Activated CD4-positive, alpha-beta T cell treated with anti-CD3 and anti-CD28 coated beads, Interleukin-2, amount 50 U/mL, for 48 hours (primary cell): ENCODE results near the gene COX19.

ENCODE experiments used
- DNase-seq, 2 experiments: peaks; one replicate each; pipeline ENCODE4 v3.0.0-alpha.2; 2020

Gene COX19

GRCh38 chr7:990933-991728 lies 15.8 kb upstream of the COX19 start:
- DNase-seq, result no peak

- DNase-seq, result no peak
Measured at GRCh38 chr7:990352-990932, 15.1 kb upstream of the COX19 start.

GRCh38 chr7:988963-989529 lies 13.7 kb upstream of the COX19 start:
- DNase-seq, result no peak

GRCh38 chr7:988426-988911 lies 13.1 kb upstream of the COX19 start:
- no peak for DNase-seq

DNA sequence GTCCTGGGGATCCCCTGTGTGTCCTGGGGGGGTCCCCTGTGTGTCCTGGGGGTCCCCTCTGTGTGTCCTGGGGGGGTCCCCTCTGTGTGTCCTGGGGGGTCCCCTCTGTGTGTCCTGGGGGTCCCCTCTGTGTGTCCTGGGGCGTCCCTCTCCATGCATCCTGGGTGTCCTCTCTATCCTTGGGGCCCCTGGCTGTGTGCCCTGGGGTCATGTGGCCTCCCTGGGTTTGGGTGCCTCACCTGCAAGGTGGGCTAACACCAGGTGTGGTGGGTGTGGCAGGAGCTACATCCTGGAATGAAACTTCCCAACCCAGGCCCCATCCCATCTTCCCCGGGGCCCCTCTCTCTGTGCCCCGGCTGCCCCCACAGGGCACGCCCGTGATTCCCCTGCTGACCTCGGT lies 12.6 kb upstream of the COX19 start:
- no peak for DNase-seq

GRCh38 chr7:986766-987751 lies 11.7 kb upstream of the COX19 start:
- no peak for DNase-seq

DNA sequence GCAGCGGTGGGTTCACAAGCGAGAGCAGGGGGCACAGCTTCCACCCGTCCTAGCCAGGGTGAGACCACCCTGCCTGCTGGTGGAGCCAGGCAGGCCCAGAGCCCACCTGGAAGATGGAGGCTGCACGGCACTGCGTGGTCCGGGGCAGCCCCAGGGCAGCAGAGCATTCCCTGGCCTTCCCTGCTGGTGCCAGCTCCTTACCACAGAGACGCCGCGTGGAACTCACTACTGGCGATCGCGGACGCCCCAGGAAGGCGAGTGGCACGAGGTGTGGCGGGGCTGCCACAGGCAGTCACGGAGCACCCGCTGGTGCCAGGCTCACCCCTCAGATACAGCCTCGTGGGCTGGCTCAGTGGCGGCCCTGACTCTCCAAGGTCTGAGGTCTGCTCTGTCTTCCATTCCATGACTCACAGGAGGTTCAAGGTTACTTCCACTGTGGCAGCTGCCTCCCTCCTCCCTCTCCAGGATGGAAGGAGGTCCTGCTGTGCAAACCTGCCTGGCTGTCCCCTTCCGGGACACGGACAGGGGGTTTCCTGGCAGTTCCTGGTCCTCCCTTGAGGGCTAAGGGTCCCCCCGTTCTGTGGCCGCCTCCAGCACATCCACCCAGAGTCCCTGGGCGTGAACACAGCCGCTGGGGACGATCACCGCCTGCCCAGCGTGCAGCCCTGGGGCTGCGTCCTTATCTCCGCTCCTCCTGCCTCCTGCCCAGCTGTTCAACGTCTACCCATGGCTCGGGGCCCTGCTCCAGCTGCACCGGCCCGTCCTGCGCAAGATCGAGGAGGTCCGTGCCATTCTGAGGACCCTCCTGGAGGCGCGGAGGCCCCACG lies 10.8 kb upstream of the COX19 start:
- no peak for DNase-seq

DNA sequence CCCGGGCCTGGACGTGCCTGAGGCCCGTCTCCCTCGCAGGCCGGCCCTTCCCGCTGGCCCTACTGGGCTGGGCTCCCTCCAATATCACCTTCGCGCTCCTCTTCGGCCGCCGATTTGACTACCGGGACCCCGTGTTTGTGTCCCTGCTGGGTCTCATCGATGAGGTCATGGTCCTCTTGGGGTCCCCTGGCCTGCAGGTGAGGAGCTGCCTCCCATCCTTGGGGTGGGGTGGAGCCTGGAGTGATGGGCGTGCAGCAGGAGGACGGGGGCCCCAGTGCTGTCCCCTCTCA lies 9.7 kb upstream of the COX19 start:
- DNase-seq, result no peak

DNA sequence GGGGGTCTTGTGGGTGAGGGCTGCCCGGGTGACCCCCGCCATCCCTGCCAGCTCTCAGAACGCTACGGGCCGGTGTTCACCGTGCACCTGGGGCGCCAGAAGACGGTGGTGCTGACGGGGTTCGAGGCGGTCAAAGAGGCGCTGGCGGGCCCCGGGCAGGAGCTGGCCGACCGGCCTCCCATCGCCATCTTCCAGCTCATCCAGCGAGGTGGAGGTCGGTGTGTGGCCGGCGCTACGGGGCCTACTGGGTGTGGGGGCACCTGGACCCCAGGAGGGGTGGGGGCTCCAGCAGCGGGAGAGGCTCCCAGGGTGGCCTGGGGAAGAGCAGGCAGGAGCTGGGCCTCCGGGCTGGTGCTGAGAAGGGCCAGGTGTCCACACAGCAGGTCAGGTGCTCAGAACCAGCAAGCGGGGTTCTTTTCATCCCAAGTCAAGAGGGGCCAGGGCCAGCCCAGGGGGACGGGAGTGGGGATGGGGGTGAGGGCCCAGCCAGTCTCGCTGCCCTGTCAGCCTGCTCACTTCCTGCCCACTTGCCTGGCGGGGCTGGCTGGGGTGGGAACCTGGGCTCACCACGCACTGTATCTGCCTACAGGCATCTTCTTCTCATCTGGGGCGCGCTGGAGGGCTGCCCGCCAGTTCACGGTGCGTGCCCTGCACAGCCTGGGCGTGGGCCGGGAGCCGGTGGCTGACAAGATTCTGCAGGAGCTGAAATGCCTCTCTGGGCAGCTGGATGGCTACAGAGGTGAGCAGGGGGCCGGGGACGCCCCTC lies 9.2 kb upstream of the COX19 start:
- no peak for DNase-seq

DNA sequence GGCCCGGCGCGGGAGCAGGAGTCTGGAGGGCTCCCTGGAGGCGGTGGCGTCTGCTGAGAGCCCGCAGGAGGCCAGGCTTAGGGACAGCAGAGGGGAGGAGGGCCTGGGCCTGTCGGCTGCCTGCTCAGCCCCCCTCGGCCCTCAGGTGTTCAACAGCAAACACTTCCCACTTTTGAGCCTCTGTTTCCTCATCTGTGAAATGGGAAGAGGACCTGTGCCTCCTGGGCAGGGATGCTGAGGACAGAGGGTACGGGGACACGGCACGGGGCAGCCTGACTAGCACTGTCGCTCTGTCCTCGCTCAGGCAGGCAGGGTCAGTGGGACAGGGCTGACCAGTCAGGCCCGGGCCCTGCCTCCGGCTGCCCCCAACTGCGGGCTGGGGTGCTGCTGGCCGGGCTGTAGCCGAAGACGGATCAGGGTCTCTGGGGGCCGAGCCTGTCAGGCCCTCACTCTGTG lies 8.3 kb upstream of the COX19 start:
- DNase-seq, result no peak

GRCh38 chr7:983004-983615 lies 7.8 kb upstream of the COX19 start, which contains the start of gene CYP2W1:
Gene CYP2W1, plus strand, starts transcription at chr7:983181. Its CDS starts 31 bp downstream, at chr7:983212.
- no peak for DNase-seq

DNA sequence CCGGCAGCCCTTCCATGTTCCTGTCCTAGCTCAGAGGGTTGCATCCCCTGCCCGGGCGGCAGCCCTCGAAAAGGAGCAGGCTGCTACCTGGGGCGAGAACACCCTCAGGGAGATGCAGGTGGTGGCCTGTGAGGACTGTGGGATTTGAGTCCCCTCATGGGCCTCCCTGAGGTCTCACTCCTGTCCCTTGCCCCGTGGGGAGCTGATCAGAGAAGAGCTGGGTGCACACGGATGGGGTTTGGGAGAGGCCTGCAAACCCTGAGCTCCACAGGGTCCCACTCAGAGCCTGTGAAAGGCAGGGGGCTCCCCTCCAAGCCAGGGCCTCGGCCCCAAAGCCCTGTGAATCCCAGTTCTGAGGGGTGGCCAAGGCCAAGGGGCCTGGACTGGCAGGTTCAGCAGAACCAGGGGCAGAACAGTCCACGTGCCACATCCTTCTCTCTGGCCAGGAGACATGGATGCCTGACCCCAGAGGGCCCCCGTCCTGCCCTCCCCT lies 7.2 kb upstream of the COX19 start:
- DNase-seq, result no peak

DNA sequence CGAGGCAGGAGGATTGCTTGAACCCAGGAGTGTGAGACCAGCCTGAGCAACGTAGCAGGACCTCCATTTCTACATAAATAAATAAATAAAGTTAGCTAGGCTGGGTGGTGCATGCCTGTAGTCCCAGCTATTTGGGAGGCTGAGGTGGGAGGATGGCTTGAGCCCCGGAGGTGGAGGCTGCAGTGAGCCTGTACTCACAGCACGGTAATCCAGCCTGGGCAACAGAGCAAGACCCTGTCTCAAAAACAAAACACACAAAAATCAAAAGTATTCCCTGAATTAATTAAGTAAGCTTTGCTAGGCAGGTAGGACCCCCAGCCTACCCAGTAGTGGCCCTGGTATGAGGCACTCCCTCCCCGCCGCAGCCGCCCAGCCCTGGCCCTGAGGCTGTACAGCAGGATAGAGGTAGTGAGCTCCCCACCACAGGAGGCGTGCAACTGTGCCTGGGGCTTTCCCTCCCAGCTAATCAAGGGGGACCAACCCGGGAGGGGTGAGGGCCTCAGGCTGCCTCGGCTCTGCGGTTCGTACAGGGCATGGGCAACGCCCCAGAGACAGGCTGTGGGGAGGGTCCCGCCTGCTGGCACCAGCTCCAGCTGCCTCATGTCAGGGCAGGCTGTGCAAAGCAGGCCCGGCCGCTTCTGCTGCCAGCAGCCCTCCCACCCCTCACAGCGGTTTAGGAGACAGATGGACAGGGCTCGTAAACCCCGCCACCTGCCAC lies 6.6 kb upstream of the COX19 start:
- no peak for DNase-seq

GRCh38 chr7:979886-980571 lies 4.7 kb upstream of the COX19 start:
- no peak for DNase-seq

DNA sequence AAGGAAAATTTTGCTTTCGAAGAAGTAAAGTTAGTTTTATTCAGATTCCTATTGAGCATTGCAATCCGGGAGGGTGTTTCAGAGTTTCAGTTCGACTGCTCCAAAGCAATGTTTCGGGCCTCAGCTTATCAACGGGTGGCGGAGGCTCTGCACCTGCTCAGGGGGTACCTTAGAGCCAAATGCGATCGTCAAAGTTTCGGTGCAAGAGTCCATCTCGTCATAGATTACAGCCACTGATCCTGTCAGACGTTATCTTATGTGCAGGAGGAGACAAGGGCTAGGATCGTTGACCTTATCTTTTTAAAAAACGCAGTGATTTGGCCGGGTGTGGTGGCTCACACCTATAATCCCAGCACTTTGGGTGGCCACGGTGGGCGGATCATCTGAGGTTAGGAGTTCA lies 3.8 kb upstream of the COX19 start:
- no peak for DNase-seq

- DNase-seq, result no peak
Measured at GRCh38 chr7:978416-979091, 3.2 kb upstream of the COX19 start.

GRCh38 chr7:978049-978346 lies 2.6 kb upstream of the COX19 start:
- no peak for DNase-seq

DNA sequence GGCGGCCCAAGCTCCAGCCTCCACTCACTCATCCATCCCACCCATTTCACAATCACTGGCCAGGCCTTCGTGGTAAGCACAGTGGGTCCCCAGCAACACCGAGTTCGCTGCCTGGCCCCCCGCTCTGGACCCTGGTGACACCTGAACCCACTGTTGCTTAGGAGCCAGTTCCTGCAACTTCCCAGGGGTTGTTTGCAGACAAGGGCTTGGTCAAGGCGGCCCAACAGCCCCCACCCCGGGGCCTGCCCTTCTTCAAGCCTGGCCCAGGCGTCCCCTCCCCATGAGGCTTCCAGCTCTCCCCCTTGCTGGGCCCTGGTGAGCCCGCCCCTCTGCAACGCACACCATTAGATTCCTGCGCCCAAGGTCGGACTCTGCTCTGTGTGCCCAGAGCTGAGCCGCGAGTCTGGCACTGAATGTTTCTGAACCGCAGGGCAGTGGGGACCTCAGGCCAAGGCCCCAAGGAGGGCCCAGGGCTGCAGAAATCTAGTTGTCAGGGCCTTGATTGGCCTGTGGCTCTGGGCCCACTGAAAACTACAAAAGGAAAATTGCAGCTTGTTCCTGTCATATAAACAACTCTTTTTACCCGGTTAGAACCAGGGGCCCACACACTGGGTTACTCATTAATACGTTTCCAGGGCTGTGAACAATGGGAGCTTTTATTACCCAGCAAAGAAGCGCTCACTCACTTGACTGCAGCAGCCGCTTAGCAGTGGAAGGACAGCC lies 2.1 kb upstream of the COX19 start:
- no peak for DNase-seq
